ENCODE measurements around the gene DRD2. TPM values are rescaled to one million over a fixed set of nuclear protein-coding genes. Genes with fewer than 3 reads are reported as not detected.

Gene DRD2
- total and polyA plus RNA-seq, 2 donors (not counting 3 experiments of a cell fraction or from before 2014, with no cell fraction given), result not detected

DNA sequence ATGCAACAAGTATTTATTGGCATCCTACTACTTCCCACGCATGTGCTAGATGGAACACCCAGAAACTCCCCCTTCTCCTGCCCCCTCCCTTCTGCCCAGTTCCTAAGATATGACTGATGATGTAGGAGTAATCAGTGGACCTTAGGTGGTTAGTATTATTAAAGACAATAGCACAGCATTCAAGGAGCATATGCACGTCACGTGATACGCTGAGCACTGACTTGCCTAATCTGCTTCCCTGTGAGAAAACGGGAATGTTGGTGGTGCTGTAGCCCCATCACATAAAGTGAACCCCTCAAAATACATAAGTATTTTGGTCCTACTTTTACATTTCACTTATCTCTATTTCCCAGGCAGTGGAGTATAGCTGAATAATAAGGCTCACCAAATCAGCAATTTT, 12.4 kb downstream of the DRD2 start:
- intact Hi-C loops (cut with micrococcal nuclease) (no loop called here), dilution Hi-C loops (cut with MboI; ENCODE audit: extremely low pct_ligation_motif_present, low sequenced_read_pairs) (no loop called here)
- Histone ChIP-seq H3K27ac (ENCODE audit: insufficient read depth, low read depth, low read length) (no peak overlapping the region), H2AFZ (ENCODE audit: low read depth, low read length) (no peak overlapping the region), H3K27me3 (ENCODE audit: control insufficient read depth in 2 of 2, insufficient read depth in 2 of 2, low read length in 2 of 2) (no peaks in the 10 kb centered on the region), H3K4me2 (ENCODE audit: insufficient read depth, low read length) (no peak overlapping the region), H3K9me1 (replicated peaks; ENCODE audit: control insufficient read depth, extremely low read depth, insufficient read depth, low read length) (no peaks in the 10 kb centered on the region), H3K36me3 (ENCODE audit: control insufficient read depth in 2 of 2, extremely low read depth in 1 of 2, insufficient read depth in 2 of 2, low read length in 2 of 2) (no peaks in the 10 kb centered on the region), H3K79me2 (ENCODE audit: control insufficient read depth, insufficient read depth, low read length) (no peaks in the 10 kb centered on the region), H3K9ac (replicated peaks; ENCODE audit: extremely low read depth, insufficient read depth, low read length) (no peak overlapping the region), H3K9me3 (replicated peaks; ENCODE audit: control insufficient read depth, insufficient read depth, low read length) (no peaks in the 10 kb centered on the region), H4K20me1 (replicated peaks; ENCODE audit: control insufficient read depth, extremely low read depth, insufficient read depth, low read length) (no peaks in the 10 kb centered on the region), H3K4me3 (replicated peaks in 1 of 3; ENCODE audit: insufficient read depth in 1 of 3, low read depth in 1 of 3, low read length in 3 of 3) (no peak overlapping the region), H3K4me1 (ENCODE audit: control insufficient read depth, extremely low read depth, insufficient read depth, low read length) (no peaks in the 10 kb centered on the region)
- no peak for DNase-seq (ENCODE audit: low read depth, low spot score)
- no peak for FAIRE-seq
- ChIA-PET POLR2A (no interaction called here), CTCF (interaction anchor here (1.2 kb wide), 1 partner anchor 69 kb away, joined by 3 read pairs; no protein-coding TSS in a partner anchor)
- TF ChIP-seq MYC (IDR thresholded peaks at IDR 0.05; ENCODE audit: low read depth, low read length), result no peak
- TF ChIP-seq FOS (IDR thresholded peaks at IDR 0.05; ENCODE audit: borderline replicate concordance, insufficient read depth, low read length), result no peak
- TF ChIP-seq MAX (IDR thresholded peaks at IDR 0.05; ENCODE audit: insufficient read depth, insufficient read length), result no peak
- TF ChIP-seq, protein P1, sequence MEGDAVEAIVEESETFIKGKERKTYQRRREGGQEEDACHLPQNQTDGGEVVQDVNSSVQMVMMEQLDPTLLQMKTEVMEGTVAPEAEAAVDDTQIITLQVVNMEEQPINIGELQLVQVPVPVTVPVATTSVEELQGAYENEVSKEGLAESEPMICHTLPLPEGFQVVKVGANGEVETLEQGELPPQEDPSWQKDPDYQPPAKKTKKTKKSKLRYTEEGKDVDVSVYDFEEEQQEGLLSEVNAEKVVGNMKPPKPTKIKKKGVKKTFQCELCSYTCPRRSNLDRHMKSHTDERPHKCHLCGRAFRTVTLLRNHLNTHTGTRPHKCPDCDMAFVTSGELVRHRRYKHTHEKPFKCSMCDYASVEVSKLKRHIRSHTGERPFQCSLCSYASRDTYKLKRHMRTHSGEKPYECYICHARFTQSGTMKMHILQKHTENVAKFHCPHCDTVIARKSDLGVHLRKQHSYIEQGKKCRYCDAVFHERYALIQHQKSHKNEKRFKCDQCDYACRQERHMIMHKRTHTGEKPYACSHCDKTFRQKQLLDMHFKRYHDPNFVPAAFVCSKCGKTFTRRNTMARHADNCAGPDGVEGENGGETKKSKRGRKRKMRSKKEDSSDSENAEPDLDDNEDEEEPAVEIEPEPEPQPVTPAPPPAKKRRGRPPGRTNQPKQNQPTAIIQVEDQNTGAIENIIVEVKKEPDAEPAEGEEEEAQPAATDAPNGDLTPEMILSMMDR (IDR thresholded peaks at IDR 0.05; ENCODE audit: extremely low read depth in 1 of 2, insufficient read depth in 1 of 2, low read depth in 1 of 2, low read length in 2 of 2), result no peak
- TF ChIP-seq GATA2 (IDR thresholded peaks at IDR 0.05; ENCODE audit: insufficient read depth, insufficient read length, low read depth, low read length), result no peak
- TF ChIP-seq POLR2AphosphoS5 (IDR thresholded peaks at IDR 0.05; ENCODE audit: insufficient read depth, low read depth, low read length), result no peak
- no peak for TF ChIP-seq POLR2A (IDR thresholded peaks at IDR 0.05; ENCODE audit: low read depth, low read length)
- TF ChIP-seq JUN (IDR thresholded peaks at IDR 0.05; ENCODE audit: borderline replicate concordance, insufficient read depth, insufficient read length, low read depth), result no peak
- TF ChIP-seq EZH2 (IDR thresholded peaks at IDR 0.05; ENCODE audit: borderline replicate concordance, low read depth, low read length, severe bottlenecking), result no peak
- no TSS peak for BruUV-seq (replicated peaks)

All from endothelial cell of umbilical vein (primary cell).